SK-N-SH (cell line): ENCODE data around the gene AEBP2.

Experiments
- CTCF ChIP-seq: fragments of 200-600 bp; sonication (generic); IDR thresholded peaks from 2 replicates; pipeline ENCODE4 v1.6.1; 2017; ENCODE audit warnings: antibody characterized with exemption, mild to moderate bottlenecking, moderate library complexity
- EP300 ChIP-seq, 2 experiments: IDR thresholded peaks; 2 replicates each; pipeline versions ENCODE4 v1.4.0 to v1.6.1; 2012; ENCODE audit warnings: borderline replicate concordance in 1 of 2, low read depth in 1 of 2, low read length in 1 of 2

- TF ChIP-seq CTCF (no peak), EP300 (IDR thresholded peaks at IDR 0.05; ENCODE audit: borderline replicate concordance in 1 of 2, low read depth in 1 of 2, low read length in 1 of 2) (no peak)
Observed at GRCh38 chr12:19484738-19485137, 45.4 kb downstream of the AEBP2 start.
